NCI-H748 treated with DMSO at 0.1 percent for 48 hours (cell line): ENCODE measurements around the gene TCERG1L.
"Not testable (repeated sequence)": the region's sequence is repeated elsewhere in the genome, so short reads cannot be mapped to it uniquely, and the experiment has no call there.

Experiments used
- DNase-seq: peaks from one replicate; lab custom pipeline; 2025; lab: John Stamatoyannopoulos, UW

TCERG1L gene, protein sequence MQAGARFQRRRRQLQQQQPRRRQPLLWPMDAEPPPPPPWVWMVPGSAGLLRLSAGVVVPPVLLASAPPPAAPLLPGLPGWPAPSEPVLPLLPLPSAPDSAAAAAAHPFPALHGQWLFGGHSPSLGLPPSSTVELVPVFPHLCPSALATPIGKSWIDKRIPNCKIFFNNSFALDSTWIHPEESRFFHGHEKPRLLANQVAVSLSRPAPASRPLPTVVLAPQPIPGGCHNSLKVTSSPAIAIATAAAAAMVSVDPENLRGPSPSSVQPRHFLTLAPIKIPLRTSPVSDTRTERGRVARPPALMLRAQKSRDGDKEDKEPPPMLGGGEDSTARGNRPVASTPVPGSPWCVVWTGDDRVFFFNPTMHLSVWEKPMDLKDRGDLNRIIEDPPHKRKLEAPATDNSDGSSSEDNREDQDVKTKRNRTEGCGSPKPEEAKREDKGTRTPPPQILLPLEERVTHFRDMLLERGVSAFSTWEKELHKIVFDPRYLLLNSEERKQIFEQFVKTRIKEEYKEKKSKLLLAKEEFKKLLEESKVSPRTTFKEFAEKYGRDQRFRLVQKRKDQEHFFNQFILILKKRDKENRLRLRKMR

DNA sequence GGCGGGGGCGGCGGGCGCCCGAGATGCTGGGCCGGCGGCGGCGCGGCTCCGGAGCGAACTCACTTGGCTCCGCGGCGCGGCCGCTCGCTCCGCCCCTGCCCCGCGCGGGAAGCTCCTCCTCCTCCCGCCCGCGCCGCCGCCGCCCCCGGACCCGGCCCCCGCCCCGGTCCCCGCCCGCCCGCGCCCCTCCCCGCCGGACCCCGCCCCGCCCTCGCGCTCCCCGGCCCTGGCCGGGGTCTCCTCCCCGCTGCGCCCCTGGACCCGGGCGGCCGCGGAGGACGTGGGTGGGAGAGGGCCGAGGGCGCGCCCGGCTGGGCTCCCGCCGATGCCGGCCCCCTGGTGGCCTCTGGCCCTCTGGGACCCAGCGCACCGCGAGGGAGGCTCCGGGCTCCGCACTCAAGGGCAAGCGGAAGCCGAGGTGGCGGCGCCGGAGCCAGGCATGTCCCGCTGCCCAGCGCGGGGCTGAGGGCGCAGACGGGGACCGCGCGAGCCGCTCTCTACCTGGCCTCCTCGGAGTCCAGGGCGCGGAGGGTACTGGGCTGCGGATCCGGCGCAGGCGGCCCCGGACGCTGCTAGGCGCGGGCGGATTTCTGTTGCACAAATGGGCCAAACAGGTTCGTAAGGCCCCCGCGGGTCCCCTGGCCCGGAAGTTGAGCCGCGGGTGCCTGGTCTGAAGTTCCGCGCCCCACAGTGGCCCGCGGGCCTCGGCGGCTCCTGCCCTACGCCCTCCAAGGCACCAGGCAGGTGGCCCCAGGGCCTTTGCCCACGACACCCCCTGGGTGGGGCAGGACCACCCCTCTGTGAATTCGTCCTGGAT lies at the start of gene TCERG1L:
TCERG1L (minus strand) TSS at position 61 of the 817 bp plus-strand sequence. CDS start 86 bp downstream, outside the sequence.
- peak; percentile 3 for DNase-seq

DNA sequence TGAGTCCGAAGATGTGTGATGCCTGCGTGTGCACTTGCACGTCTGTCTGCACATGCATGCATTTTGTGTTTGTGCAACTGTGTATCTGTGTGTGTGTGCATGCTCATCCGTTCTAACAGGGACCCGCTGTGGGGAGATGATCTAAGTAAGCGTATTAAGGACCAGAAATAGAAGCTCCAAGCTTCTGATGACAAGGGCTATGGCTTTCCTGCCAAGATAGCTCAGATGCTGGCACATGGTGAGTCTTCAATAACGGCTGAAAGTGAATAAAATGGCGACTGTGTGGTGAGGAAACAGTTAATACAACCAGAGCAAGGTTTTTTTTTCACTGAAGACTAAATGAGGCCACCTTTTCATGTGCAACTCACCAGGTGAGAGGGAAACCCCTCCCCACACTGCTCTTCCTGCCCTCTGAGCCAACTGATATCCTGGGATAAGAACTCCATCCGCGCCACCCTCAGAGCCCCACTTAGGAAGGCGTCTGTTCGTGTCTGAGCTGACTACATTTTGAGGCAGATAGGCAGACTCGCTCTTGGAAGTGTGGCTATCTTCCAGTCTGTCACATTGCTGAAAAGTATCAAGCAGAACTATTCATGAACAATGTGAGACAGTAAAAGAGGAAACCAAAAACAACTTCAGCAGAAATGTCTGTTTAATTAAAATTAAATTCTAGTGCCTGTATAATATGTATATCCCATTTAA lies 47.4 kb upstream of the TCERG1L start:
- no peak for DNase-seq

DNA sequence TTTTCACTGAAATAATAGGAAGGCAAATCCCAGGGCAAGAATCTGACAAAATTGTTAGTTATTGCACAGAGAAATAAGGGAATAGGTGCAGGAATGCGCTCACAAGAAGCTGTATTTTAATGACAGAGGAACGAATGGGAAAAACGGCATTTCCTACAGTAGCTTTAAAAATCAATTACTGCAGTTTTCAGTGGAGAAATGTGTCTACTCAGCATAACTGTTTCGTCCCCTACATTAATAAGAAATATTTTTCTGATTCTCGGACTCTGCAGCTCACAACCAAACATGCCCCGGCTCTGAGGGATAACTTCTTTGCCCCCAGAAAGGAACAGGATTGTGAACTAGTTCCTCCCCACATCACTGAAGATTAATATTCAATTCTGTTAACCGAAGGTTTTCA lies 44.9 kb upstream of the TCERG1L start:
- no peak for DNase-seq

DNA sequence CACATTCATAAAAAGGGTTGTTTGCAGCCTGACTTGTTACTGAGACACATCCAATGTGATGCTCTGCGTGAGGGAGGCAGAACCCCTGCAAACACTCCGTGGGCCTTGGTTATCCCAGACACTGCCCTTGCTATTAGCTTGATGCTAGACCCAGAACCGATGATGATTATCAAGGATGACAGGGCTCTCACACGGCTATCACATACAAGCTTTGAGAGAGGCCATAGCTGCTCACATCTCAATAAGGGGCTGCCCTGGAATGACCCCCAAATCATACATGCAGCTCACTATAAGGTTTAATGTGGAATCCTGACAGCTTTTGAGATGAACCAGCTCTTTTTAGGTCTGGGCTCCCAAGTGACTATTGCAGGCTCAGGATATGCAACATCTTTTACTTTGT lies 44.4 kb upstream of the TCERG1L start:
- no peak for DNase-seq

DNA sequence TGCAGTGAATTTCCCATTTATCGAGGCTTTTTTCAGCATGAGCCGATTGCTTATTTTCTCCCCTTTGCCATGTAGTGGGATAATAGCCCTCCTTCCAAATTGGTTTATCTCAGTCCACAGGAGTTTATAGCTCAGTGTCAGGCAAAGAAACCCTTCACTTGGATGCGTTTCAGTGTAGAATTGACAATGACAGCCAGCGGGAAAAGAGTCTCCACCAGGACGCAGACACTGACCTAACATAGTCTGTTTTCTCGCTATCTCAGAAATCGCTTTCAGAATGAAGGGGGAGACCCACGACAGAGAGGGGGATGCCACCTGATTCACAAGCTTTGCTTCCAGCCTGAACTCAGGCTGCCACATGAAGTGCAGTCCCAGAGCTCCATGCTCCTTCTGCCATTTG lies 43.5 kb upstream of the TCERG1L start:
- DNase-seq = no peak

DNA sequence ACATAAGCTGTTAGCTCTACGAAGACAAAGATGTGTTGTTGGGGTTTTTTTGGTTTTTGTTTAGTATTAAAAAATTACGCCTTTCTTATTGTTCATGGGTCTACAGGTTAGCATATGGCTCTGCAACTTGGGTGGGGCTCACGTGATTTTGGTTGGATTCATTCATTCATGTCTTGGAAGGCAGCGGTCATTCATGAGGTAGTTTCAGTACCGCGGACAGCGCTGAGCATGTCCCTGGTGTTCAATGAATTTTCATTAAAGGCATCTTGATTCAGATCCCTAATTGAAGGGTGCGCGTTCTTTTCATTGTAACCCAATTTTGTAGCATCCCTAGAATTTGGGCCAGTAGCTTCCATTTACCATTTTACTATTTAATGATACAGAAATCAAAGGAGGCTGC lies 42.9 kb upstream of the TCERG1L start:
- no peak for DNase-seq

DNA sequence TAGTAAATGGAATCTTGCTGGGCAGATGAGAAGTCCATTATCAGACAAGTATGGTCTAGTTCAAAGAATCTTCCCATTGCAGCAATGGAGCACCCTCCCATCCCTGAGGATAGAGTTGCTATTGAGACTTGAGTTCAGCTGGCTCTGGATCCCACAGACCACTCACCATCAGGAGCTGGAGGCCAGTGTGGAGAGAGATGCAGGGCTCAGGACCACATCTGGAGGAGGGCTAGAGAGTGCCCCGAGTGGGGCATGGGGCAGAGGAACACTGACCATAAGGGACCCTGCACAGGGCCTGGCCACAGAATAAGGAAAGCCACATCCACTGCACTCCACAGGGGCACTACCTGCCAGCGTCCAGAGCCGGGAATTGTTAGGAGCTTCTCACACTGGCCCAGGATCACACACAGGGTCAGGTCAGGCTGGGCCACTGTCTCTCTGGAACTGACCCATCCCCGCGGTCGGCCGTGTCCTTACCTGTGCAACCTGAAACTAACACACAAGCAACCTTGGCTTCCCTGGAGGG lies 41.3 kb upstream of the TCERG1L start:
- no peak for DNase-seq

DNA sequence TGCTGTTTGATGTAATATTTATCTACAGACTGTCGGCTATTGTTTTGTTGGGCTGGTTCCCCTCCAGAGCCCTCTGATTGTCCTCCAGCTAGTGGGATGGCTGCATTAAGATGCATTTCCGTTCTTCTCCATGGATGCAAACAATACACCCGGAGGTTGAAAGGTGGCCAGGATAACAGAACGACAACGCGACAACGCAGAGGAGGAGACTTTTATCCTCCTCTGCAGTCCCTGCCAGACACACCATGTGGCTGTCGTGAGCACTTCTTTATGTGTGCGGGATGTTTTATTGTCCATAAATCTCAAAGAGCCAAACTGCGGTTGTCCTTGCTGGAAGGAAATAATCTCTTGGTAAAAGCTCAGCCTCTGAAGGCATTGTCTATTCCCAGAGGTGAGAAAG lies 39.1 kb upstream of the TCERG1L start:
- no peak for DNase-seq

DNA sequence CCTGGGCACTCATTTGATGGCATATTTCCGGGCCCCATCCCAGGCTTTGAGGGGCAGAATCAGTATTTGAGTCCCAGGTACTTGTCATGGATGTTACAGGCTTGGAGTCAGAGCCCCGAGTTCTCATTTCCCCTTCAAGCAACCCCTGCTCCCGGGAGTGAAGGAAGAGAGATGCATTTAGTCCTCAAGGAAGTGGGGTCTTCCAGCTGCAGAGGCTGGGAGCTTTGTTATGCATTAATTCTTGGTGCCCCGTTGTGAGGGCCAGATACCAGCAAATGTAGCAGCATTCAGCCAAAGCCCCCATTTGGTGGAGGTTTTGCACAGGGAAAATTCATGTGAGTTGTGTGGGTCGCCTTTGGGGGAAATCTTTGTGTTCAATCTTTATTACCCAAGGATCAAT lies 38.7 kb upstream of the TCERG1L start:
- DNase-seq = no peak

DNA sequence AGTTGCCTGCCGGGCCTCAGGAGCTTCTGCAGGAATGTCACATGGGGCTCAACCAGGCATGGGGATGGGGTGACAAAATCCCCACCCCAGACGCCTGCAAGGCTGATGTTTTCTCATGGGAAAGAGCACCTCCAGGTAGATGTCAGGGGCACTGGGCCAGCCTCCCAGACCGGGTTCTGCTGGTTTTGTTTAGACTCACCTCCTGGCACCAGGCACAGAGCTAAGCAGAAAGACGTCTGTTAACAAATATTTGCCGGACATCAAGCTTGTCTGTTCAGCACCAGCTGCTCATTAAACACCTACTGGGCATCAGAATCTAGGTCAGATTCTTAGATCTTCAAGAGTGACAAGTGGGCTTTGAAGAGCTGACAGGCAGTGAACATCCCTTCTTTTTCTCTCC lies 34.9 kb upstream of the TCERG1L start:
- no peak for DNase-seq

DNA sequence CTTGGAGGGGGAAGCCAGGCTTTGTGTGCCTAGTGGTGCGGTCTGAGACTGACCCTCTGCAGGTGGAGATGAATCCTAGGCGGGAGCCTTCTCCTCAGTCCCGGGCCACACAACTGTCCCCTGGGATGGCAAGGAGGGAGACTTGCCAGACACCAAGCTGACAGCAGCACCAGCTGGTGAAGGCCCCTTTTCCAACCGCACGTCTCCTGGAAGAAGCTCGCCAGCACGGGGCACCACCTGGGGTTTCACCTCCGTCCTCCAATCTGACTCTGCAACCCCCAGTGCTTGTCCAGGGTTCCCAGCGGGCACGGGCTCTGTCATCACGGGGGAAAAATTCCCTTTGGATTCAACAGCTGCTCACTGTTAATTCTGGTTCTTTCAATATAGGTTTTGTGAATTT lies 34.2 kb upstream of the TCERG1L start:
- DNase-seq = no peak

DNA sequence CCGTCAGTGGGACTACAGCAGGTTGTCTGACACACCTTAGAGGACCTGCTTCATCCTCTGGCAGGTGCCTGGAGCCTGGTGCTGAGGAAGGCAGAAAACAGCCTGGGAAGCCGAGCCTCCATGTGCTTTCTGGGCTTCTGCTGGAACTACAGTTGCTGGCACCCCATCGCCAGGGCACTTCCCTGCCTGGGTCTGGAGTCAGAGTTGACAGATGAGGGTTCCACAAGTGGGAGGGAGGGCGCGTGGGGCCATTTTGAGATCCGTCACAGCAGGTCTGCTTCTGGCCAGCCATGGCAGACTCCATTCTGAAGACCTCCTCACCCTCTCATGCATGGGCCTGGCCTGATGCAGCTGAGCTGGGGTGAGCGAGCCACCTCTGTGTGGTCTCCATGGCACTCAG lies 33.2 kb upstream of the TCERG1L start:
- DNase-seq = no peak

DNA sequence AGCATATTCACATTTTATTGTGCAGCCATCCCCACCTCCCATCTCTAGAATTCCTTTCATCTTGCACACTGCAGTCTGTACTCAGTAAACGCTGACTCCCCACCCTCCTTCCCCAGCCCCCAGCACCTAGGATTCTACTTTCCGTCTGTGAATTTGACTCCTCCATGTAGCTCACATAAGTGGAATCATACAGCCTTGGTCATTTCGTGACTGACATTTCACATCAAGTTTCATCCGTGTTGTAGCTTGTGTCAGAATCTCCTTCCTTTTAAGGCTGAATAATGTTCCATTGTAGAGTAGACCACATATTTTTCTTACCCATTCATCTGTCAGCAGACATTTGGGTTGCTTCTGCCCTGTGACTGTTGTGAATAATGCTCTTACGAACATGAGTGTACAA lies 26.2 kb upstream of the TCERG1L start:
- DNase-seq = no peak

DNA sequence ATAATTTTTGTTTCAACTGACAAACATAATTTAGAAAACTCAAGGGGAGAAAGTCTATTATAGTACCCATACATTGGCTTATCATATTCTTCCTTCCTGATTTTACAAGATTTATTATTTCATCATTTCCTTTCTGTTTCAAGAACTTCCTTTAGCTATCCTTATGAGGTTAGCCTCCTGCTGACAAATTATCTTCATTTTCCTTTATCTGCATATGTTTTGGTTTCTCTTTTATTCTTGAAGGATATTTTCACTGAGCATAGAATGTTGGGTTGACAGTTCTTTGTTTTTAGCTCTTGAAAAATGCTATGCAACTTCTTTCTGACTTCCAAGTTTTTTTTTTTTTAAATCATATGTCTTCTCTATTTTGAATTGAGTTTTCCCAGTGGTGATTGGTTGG lies 21.3 kb upstream of the TCERG1L start:
- no peak for DNase-seq

DNA sequence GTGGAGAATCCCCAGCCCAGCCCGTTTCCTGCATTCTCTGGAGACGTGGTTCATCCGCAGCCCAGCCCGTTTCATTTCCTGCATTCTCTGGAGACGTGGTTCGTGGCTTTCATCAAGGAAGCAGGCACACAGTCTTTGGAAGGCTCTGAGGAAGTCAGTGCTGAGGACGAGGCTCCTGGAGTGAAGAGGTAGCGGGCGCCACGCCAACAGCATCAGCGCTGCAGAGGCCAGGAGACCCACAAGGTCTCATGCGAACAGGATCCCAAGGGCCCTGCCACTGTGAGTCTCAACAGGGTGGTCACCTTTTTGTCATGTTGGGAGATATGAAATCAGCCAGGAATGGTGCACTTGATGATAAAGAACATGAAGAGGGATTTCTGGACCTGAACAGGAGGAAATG lies 12.4 kb upstream of the TCERG1L start:
- no peak for DNase-seq

DNA sequence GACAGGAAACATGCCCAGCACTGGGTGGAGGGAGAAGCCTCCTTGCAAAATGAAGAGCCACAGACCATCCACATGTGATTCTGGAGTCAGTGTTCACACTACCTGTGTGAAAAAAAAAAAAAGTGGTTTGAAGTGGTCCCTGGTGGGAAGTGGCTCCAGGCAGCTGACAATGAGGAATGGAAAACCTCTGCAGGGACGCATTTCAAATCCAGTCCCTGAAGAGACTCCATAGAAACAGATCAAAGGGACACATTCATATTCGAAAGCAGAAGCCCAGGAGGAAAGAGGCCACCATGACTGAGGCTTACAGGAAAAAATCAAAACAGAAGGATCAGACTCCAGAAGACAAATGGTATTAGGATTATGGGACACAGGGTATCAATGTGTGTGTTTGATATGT lies 11.5 kb upstream of the TCERG1L start:
- DNase-seq = no peak

DNA sequence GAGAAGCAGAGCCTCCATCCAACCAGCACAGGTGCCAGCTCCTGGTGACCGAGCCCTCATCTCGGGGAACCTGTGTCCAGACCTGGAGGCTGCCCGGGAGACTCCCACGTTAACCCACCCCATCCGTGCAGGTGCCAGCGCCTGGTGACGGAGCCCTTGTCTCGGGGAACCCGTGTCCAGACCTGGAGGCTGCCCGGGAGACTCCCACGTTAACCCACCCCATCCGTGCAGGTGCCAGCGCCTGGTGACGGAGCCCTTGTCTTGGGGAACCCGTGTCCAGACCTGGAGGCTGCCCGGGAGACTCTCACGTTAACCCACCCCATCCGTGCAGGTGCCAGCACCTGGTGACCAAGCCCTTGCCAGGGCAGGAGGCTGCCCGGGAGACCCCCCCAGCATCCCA lies 11.1 kb upstream of the TCERG1L start:
- DNase-seq = not testable (repeated sequence)

DNA sequence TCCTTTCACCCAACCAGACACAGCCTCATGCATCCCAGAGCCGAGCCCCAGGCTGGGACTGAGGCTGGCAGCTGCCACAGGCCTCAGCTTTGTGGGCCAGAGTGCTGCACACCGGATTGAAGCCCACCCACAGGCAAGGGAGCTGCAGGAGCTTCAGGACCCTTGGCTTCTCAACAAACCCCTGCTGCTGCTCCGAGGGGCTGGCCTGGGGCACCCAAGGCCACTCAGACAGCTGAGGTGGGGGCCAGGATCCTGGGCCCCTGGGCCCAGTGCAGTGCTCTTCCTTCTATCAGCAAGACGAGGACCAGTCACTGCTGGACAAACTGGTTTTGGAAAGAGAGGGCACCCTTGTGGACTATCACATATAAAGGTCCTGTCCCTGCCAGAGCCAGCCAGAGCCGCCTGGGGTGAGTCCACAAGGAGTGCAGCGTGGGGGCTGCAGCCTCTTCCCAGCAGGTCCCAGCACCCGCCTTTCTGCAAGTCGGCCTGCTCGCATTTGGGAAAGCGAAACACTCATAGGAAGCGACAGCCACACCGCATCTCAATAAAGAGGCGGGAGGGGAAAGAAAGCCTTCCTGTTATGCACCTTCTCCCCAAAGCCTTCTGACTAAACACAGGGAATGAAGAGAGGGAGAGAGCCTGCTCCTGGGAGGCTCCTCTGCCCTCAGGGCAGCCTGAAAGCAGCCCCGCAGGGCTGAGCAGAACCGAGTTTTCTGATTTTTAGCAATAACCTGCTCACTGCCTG lies 9.5 kb upstream of the TCERG1L start:
- DNase-seq = no peak

DNA sequence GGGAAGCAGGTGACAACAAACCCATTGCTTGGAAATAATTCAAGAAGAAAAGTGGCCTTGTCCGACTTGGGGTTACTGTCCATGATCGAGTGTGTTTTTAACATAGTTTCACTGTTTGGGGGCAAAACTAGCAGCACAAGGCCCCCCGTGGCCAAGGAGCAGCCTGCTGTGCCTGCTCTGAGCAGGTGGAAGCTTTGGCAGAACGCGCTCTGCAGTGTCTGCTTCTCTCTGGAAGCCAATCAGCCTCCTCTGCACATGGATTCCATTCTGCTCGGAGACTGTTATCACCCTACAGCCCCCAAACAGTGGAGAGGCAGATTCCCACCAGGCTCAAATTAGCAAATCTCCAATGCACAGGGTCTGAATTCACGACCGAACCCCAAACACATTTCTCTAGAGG lies 7.3 kb upstream of the TCERG1L start:
- no peak for DNase-seq

DNA sequence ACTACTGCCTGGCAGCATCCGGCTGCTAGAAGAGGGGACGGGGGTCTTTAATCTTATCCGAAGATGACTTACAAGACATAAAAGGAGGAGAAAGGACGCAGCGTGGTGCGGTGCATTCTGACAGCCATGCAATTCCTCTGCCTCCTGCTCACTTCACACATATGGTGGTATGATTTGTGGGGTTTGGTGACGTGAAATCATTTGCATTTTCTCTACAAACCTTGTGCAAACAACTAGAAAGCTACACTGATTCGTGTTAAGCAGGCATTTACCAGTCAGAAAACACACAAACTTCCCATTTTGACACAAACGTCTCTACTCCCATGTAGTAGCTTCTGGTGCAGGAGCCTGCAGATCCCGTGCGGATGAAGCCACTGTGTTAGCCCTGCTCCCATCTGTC lies 6.8 kb upstream of the TCERG1L start:
- no peak for DNase-seq

DNA sequence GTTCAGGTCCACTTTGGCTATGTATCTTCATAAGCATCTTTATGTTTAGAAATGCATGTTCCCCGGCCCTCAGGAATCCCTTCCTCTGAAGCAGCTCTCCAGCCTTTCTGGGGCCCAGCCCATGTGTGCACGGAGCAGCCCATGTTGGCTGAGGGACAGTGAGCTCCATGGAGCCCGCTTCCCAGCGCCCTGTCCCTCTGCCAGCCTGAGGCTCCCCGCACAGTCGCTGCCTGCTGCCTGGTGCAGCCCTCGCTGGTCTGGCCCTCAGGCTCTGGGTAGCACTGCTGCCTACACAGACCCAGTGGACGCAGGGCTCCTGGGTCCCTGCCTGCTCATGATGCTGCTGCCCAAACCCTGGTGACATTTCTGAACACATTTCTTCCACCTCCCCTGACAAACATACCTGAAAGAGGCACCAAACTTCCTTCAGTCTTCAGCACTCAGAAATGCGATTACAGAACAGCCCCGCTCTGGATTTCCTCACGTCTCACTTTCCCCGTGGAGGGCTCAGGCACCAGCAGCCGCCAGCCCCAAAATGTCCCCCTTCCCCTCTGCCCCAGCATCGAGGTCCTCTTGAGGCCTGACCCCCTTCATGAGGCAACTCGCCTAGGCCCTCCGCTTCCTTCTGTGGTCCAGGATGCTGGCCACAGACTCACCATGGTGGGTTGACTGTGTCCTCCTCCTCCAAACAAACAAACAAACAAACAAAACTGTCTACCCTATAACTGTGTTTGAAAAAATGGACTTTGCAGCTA lies 5.0 kb upstream of the TCERG1L start:
- DNase-seq = no peak
